HTERT RPE-1 (cell line): ENCODE measurements around the gene CFAP52.
"Not testable (repeated sequence)": the region's sequence is repeated elsewhere in the genome, so short reads cannot be mapped to it uniquely, and the experiment has no call there.

Source experiments
- in situ Hi-C: fragments of 300-500 bp; cut with MboI; formaldehyde crosslinking; loops from 4 replicates; pipeline ENCODE4 v1.14.3; 2020; ENCODE audit warnings: low sequenced_read_pairs

CFAP52 gene

DNA sequence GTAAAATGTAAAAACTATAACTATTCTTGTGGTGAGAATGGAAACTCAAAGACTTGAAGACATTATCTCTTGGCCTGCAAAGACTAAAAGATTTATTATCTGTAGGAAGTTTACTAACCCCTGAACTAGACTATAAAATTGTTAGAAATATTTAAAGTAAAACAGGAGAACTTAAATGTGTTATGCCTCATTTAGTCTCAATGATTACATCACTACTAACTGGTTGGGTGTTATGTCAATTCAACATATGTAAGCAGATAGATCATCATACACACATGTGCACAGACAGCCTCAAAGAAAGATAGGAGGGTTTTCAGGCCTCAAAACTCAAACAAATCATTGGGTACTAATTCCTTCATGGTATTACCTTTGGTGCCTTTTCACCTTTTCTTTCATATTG, 8.4 kb upstream of the CFAP52 start:
- in situ Hi-C loops, result no loop called here

DNA sequence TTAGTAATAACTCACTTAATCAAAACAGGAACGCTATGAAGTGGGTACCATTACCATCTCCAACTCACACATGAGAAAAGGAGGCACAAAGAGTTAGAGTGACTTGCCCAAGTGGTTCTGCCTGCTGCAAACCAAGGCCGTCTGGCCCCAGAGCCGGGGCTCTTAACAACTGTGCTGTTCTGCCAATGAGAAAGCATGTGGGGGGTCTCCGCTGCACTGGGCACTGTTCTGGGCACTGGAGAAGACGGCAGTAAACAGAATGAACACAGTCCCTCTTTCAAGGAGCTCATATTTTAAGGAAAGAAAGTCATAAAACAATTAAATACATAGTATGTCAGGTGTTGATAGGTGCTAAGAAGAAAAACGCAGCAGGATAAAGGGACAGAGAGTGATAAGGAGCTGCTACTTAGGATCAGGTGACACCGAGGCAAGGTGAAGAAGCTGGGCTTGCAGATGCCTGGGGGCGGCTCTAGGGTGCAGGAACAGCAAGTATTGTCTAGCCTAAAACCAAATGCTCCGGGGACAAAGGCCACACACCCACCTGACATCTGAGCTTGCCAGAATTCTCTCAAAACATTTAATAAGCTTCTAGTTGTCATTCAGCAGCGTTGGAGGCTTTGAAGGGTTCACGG, 7.4 kb upstream of the CFAP52 start:
- in situ Hi-C loops, result no loop called here

DNA sequence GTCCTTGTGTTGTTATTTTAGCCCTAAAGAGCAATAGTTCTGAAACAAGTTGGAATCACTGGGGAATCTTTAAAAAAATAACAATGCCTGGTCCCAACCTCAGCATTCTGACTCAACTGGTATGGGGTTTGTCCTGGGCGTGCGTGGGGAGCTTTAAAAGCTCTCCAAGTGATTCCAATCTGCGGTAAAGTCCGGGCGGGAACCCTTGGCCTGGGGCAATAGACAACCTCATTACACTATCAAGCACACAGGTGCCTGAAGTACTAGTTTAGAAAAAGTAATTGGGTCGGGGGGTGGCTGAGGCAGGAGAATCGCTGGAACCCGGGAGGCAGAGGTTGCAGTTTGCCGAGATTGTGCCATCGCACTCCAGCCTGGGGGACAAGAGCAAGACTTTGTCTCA, 5.2 kb upstream of the CFAP52 start:
- in situ Hi-C loops, result no loop called here

DNA sequence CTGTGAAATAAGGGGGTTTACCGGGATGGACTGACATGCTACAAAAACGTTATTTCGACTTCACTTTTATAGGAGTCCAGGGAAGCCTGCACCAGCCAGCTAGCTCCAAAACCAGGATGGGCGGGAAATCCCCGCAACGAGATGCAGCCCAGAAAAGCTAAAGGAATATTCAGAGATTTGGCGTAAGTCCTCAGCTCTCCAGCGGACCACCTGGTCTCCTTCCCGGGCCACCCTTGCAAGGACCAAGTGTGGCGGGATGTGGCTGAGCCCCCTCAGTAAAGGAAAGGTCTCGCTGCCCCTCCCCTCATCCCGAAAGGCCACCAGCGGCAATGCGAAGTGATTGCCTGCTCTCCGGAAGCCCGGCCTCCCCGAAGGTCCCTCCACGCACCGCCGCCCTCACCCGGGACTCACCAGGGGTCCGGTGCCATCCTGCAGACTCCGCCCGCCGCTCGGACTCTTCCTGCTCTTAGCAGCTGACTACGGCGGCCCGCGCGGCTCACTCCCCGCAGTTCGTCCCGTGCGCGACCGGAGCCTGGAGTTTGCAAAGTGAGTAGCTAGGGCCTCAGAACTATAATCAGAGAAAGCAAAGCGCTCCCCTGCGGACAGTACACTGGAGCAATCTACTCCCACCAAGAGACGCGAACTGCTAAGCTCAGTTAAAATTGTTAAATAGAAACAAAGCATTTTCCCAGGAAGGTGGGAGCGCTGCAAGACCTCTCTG, 901 bp upstream of the CFAP52 start, which contains the start of gene STX8:
STX8 (minus strand) TSS at position 440 of the 721 bp plus-strand sequence; CDS start at position 428, 12 bp downstream.
- in situ Hi-C loops, result no loop called here

DNA sequence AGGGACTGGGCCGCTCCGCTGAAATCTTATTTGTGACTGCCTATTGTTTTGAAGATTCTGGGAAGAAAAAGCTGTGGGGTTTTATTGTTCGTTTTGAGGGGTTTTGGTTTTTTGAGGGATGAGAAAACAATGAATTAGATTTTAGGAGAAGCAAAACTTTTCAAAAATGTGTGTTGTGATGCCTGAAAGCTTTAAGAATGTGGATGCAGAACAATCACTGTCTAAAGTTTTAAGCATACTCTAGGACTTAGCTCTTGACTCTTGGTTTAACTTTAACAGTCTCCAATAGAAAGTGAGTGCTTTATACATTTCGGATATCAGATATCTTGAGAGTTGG, 899 bp downstream of the CFAP52 start:
- in situ Hi-C loops, result no loop called here

DNA sequence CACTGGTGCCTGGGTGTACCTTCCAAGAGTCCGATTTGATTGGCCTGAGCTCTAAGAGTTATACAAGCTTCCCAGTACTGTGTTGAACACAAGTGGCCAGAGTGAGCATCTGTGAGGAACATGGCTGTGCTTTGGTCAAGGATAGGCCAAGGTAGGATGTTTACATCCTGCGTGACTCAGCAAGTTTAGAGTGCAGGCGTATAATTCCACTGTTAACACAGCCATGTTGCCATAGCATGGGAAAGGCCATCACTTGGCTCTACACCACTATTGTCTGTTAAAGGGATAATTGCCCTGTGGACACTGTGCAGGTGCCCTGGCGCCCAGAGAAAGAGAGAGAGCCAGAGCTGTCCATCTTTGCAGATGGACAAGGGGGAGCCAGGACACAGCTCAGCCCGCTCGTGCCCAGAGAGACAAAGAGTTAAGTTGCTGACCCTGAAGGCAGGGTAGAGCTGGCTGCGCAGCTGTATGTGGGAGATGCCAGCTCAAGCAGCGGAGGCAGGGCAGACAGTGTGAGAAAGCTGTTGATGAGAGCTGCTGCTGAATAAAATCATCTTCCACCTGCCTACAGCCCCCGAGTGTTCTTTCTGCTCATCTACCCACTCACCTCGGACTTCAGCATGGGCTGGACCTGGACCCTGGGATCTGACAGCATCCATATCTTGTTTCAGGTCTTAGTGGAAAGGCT, 11.7 kb downstream of the CFAP52 start:
- in situ Hi-C loops, result no loop called here

DNA sequence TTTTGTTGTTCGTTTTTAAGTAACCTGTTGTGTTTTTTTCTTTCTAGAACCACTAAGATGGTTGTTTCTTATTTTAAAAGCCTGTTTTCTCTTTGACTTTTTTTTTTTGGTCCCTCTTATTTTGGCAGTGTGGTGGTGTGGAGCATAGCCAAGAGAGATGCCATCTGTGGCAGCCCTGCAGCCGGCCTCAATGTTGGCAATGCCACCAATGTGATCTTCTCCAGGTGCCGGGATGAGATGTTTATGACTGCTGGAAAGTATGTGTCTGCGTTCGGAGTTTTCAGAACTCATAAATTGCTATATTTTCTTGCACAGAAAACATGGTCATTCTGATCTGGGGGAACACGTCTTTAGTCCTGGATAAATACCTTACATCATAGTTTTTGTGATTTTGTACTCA, 17.6 kb downstream of the CFAP52 start:
- in situ Hi-C loops, result no loop called here

DNA sequence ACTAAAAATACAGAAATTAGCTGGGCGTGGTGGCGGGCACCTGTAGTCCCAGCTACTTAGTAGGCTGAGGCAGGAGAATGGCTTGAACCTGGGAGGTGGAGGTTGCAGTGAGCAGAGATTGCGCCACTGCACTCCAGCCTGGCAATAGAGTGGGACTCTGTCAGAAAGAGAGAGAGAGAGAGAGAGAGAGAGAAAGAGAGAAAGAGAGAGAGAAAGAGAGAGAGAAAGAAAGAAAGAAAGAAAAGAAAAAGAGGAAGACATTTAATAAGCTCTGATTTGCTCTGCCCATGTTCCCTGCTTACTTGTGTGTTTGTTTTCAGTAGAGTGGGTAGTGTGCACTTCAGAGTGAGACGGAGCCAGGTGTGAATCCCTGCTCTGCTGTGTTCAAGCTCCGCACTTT, 21.2 kb downstream of the CFAP52 start:
- in situ Hi-C loops, result not testable (repeated sequence)

DNA sequence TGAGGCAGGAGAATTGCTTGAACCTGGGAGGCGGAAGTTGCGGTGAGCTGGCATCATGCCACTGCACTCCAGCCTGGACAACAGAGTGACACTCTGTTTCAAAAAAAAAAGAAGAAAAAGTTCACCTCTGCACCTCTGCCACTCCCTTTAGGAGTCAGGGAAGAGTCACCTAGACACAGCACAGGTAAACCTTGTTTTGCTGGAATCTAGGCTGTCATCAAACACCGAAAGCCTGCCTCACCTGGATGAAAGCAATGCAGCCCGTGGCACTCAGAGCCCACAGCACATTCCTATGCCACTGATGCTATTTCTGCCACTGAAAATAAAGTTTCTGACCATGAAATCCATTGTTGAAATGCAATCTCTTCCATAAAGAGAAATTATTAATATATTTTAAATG, 22.2 kb downstream of the CFAP52 start:
- in situ Hi-C loops, result no loop called here

DNA sequence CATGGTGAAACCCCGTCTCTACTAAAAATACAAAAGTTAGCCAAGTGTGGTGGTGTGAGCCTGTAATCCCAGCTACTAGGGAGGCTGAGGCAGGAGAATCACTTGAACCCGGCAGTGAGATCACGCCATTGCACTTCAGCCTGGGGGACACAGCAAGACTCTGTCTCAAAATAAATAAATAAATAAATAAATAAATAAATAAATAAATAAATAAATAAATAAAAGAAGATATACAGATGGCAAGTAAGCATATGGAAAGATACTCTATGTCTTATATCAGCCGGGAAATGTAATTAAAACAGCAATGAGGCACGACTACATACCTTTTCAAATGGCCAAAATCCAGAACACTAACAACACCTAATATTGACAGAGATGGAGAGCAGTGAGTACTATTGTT, 28.1 kb downstream of the CFAP52 start:
- in situ Hi-C loops, result not testable (repeated sequence)

DNA sequence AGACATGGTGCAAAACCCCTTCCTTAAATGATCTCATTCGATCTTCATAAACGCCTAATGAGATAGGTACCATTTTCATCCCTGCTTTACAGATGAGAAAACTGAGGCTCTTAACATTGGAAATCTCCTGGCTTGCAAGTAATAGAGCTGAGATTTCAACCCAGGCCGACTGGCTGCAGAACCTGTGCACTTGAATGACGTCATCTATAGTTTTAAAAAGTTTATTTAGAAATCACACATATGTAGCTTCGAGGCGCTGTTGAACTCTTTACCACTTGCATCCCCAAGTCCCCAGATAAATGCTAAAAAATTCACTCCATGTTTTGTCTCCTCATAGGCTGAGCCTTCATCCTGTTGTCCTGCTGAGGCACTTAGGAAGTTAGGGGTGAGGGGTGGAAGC, 30.0 kb downstream of the CFAP52 start:
- in situ Hi-C loops, result no loop called here

DNA sequence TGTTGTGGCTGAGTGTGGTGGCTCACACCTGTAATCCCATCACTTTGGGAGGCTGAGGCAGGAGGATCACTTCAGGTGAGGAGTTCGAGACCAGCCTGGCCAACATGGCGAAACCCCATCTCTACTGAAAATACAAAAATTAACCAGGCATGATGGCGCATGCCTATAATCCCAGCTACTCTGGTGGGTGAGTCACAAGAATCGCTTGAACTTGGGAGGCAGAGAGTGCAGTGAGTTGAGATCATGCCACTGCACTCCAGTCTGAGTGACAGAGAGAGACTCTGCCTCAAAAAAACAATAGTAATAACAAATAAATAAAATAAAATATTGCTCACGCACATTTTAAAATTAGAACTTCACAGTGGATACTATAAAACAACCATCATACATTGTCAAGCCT, 30.6 kb downstream of the CFAP52 start:
- in situ Hi-C loops, result not testable (repeated sequence)

DNA sequence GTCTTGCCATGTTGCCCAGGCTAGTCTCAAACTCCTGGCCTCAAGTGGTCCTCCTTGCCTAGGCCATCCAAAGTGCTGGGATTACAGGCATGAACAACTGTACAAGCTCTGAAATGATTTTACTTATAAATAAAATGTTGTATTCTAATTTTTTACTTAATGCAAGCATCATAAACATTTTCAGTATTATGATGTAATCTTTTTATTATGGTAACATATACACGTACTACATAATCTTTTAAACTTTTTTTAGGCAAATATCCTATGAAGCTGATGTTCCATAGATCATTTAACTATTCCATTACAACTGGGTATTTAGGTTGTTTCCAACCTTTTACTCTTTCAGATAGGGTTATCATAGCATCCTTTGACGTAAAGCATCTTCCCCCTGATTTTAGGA, 35.1 kb downstream of the CFAP52 start:
- in situ Hi-C loops, result no loop called here

DNA sequence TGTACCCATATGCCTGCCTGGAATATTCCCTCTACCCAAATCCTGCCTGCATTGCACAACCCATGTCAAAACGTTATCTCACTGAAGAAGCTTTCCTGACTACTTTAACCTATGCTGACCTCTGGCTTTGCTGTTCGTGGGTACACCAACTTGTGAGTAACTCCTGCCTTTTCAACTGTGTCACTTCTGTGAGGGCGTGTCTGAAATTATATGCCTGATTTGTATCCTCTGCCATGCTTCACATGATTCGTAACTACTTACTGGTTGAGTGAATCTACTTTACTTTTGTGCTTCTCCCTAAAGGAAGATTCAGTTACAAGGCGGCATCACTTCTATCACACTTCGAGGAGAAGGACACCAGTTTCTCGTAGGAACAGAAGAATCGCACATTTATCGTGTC, 35.6 kb downstream of the CFAP52 start:
- in situ Hi-C loops, result no loop called here

DNA sequence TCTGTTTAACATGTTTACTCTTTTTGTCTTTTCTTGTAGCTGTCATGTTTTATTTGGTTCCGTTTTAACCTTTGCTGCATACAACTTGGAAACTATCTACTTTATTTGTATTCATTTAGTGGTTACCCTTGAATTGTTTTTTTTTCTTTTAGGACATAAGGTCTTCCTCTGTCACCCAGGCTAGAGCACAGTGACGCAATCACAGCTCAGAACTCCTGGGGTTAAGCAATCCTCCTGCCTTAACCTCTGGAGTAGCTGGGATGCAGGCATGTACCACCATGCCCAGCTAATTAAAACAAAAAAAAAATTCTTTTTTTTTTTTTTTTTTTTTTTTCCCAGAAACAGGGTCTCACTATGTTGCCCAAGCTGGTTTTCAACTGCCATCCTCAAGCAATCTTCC, 39.0 kb downstream of the CFAP52 start:
- in situ Hi-C loops, result no loop called here

DNA sequence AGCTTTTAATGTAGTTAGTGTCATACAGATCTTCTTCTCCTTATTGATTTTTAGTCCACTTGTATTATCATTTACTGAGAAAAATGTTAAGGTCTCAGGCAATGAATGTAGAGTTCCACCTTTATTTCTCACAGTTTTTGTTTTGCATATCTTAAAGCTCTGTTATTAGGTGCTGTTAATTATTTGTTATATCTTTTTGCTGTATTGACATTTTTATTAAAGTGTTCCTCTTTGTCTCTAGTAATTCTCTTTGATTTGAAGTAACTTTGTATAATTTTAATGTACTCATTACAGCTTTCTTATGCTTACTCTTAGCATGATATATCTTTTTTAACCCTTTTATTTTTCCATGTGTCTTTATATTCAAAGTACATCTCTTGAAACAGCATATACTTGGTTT, 46.5 kb downstream of the CFAP52 start:
- in situ Hi-C loops, result no loop called here

DNA sequence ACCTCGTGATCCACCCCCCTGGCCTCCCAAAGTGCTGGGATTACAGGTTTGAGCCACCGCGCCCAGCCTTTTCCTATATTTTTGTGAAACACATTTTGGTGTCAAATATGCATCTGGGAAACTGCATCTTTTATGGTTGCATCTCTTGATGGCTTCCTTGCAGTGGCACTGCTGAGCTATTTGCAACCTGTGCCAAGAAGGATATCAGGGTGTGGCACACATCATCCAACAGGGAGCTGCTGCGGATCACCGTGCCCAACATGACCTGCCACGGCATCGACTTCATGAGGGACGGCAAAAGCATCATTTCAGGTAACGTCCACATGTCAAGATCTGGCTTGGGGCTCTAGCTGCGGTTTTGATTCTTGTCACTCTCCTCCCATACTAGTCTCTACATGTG, 52.1 kb downstream of the CFAP52 start:
- in situ Hi-C loops, result no loop called here

DNA sequence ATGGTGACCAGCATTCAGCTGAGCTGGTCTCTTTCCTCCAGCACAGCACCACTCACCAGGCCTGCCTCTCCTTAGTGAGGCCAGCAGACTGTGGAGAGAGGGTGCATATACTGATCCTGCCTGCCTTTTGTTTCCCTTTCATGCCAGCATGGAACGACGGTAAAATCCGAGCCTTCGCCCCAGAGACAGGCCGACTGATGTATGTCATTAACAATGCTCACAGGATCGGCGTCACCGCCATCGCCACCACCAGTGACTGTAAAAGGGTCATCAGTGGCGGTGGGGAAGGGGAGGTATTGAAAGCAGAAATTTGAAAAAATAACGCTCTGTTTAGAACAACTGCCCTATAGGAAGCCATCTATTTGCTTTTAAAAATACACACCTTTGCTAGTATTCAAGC, 56.3 kb downstream of the CFAP52 start:
- in situ Hi-C loops, result no loop called here

DNA sequence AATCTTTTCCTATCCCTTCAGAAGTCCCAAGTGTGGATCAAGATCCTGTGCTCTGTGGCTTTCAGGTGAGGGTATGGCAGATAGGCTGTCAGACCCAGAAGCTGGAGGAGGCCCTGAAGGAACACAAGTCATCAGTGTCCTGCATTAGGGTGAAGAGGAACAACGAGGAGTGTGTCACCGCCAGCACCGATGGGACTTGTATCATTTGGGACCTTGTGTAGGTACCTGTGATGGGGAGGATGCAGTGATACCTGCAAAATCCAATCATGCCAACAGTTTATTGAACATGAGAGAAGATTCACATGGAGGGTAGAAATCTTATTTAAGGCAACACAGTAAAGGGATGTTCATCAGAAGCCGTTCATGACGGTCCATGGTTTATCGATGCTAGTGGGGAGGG, 58.9 kb downstream of the CFAP52 start:
- in situ Hi-C loops, result no loop called here

DNA sequence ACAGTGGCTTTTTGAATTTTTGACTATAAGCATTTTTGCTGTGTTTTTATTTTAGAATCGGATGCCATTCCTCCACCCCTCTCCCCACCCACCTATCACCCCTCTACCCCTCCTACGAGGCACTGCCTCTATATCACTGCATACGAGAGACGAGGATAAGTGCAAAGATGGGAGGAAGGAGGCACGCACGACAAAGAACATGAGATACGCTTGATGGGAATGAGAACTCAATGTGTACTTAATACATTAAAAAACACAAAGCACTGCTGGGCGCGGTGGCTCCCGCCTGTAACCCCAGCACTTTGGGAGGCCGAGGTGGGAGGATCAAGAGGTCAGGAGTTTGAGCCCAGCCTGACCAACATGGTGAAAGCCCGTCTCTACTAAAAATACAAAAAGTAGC, 60.1 kb downstream of the CFAP52 start:
- in situ Hi-C loops, result no loop called here

DNA sequence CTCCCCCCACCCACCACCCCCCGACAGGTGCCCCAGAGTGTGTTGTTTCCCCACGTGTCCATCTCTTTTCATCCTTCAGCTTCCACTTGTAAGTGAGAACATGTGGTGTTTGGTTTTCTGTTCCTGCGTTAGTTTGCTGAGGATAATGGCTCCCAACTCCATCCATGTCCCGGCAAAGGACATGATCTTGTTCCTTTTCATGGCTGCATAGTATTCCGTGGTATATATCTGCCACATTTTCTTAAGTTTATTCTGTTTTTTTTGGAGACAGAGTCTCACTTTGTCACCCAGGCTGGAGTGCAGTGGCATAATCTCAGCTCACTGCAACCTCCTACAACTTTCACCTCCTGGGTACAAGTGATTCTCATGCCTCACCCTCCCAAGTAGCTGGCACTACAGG, 63.9 kb downstream of the CFAP52 start:
- in situ Hi-C loops, result not testable (repeated sequence)

DNA sequence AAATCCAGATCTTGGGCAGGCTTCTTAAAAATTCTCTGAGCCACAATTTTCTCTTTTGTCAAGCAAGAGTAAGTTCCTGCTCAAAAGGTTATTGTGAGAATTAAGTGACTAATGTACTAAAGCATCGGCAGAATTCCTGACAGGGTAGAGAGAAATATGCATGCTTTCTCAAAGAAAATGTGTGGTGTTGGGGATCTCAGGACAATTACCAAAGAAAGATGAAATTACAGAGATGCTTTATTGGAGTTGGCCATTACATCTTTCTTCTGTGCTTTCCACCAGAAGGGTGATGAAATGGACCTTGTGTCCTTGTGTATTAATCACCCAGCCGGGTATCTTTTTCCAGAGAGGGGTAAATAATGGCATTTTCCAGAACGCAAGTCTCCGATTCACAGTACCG, 67.2 kb downstream of the CFAP52 start:
- in situ Hi-C loops, result no loop called here
